ENCODE results near the gene ZNF697.

DNA sequence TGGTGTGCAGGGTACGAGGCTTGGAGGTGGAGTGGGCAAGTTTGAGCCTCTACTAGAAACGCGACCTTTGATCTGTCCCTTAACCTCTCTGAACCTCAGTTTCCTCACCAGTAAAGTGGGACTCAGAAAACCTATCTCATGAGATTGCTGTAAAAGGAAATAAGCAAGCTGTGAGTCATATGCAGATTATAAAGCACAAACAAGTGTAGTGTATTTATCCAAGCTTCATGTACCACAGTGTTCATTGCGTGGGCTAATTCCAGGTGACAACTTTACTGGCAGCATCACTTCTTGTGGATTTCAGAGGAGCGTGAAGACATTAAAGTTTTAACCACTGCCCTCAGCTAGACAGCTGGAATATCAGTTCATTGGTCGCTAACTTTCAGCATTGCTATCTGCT lies 44.4 kb downstream of the ZNF697 start:
- TF ChIP-seq, protein P1, sequence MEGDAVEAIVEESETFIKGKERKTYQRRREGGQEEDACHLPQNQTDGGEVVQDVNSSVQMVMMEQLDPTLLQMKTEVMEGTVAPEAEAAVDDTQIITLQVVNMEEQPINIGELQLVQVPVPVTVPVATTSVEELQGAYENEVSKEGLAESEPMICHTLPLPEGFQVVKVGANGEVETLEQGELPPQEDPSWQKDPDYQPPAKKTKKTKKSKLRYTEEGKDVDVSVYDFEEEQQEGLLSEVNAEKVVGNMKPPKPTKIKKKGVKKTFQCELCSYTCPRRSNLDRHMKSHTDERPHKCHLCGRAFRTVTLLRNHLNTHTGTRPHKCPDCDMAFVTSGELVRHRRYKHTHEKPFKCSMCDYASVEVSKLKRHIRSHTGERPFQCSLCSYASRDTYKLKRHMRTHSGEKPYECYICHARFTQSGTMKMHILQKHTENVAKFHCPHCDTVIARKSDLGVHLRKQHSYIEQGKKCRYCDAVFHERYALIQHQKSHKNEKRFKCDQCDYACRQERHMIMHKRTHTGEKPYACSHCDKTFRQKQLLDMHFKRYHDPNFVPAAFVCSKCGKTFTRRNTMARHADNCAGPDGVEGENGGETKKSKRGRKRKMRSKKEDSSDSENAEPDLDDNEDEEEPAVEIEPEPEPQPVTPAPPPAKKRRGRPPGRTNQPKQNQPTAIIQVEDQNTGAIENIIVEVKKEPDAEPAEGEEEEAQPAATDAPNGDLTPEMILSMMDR (IDR thresholded peaks at IDR 0.05) = no peak
- no peak for TF ChIP-seq POLR2A (IDR thresholded peaks at IDR 0.05)
